ENCODE data around the gene MAF. TPM values are rescaled to one million over a fixed set of nuclear protein-coding genes. Genes with fewer than 3 reads are reported as not detected.

Gene MAF
- total and polyA plus RNA-seq, 2 experiments from 2014 or later: 0.91 to 2.5 TPM

DNA sequence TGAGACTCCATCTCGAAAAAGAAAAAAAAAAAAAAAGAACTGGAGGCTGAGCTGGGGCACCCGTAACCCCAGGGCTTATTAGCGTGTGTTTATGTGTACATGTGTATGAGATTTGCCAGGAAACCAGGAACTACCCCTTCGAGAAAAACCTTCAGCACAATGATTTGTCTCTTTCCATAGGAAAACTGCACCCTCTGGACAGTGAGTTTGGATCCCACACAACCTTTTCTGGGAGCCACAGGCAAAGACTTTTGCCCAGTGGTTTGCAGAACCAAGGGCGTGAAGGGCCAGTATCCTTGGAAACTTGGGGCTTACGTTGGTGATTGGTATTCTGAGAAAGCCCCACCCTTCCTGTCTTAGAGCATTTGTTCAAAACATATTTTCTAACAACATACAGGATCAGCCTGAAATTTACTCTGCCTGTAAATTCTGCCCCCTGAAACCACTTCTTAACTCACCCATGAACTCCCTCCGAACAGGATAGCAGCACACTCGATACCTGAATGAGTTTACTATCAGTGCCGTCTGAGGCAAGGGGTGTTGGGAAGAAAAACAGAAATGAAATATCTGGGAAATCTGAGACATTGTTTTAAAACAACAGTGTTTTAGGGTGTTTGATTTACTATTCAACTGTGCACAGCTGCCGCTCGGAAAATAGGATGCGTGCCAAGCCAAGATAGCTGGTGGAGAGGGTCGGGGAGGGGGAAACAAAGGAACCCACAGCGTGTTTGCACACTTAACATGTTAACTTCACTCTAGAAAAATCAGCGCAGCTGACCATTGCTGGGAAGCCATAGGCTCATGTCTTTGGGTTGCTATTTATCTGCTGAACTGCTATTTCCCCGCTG, 40.2 kb upstream of the MAF start:
- Histone ChIP-seq H3K36me3 (ENCODE audit: insufficient read depth) (no peaks in the 10 kb centered on the region), H3K9me2 (ENCODE audit: insufficient read depth) (peaks cover 3% of the 10 kb centered on the region; the same call in 1 of the 2 replicates), H4K20me1 (replicated peaks; ENCODE audit: insufficient read depth) (no peaks in the 10 kb centered on the region), H3K79me2 (replicated peaks; ENCODE audit: insufficient read depth) (no peaks in the 10 kb centered on the region), H3K4me2 (no peak overlapping the region), H3K4me1 (ENCODE audit: insufficient read depth) (no peaks in the 10 kb centered on the region), H3F3A (replicated peaks; ENCODE audit: low read depth) (no peaks in the 10 kb centered on the region), H3K27me3 (ENCODE audit: insufficient read depth) (no peaks in the 10 kb centered on the region), H3K27ac (ENCODE audit: low read depth) (no peak overlapping the region), H2AFZ (0 out of 2 replicates have a peak overlapping the region, but pooled peaks have one; percentile 23), H3K4me3 (no peak overlapping the region)
- Mint-ChIP-seq H3K9me3 (no peaks in the 10 kb centered on the region), H3K4me1 (no peaks in the 10 kb centered on the region), H3K36me3 (ENCODE audit: low read depth) (no peaks in the 10 kb centered on the region), H3K4me3 (no peak overlapping the region), H3K27ac (no peak overlapping the region), H3K27me3 (ENCODE audit: insufficient read depth, low read depth, poor library complexity) (no peaks in the 10 kb centered on the region)
- TF ChIP-seq ZNF114 (CRISPR knock-in tag; IDR thresholded peaks at IDR 0.05): no peak
- TF ChIP-seq, protein P1, sequence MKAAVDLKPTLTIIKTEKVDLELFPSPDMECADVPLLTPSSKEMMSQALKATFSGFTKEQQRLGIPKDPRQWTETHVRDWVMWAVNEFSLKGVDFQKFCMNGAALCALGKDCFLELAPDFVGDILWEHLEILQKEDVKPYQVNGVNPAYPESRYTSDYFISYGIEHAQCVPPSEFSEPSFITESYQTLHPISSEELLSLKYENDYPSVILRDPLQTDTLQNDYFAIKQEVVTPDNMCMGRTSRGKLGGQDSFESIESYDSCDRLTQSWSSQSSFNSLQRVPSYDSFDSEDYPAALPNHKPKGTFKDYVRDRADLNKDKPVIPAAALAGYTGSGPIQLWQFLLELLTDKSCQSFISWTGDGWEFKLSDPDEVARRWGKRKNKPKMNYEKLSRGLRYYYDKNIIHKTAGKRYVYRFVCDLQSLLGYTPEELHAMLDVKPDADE (IDR thresholded peaks at IDR 0.05): no peak
- ATAC-seq (no peak), DNase-seq (ENCODE audit: low spot score) (no peak)

DNA sequence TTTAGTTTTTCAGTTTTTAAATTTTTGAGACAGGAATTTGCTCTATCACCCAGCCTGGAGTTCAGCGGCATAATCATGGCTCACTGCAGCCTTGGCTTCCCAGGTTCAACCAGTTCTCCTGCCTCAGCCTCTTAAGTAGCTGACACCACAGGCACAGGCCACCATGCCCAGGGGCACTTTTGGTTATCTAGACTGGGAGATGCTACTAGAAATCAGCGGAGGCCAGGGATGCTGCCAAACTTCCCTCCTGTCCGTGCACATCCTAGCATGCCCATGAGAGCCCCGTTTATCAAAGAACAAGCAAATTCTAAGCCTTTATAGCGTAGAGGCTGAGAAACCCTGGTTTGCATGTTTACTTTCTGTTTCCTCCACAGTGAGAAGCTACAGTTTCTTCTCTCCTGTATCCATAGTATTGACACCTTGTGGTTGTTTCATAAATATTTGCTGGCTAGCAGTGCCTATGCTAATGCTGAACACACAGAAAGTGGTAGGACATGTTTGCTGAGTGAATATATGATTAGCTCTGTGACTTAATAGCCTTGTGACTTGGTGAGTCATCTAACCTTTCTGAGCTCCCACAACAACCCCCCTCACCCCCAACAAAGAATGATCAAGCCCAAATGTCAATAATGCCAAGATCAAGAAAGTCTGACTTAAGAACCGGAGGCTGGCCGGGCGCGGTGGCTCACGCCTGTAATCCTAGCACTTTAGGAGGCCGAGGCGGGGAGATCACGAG, 39.2 kb upstream of the MAF start:
- H3K27ac Mint-ChIP-seq: no peak overlapping the region
- H3K4me1 Mint-ChIP-seq: no peaks in the 10 kb centered on the region
- Histone ChIP-seq H3F3A (replicated peaks; ENCODE audit: low read depth) (no peaks in the 10 kb centered on the region), H3K4me3 (no peak overlapping the region), H4K20me1 (replicated peaks; ENCODE audit: insufficient read depth) (no peaks in the 10 kb centered on the region), H3K79me2 (replicated peaks; ENCODE audit: insufficient read depth) (no peaks in the 10 kb centered on the region), H3K4me1 (ENCODE audit: insufficient read depth) (no peaks in the 10 kb centered on the region), H3K27ac (ENCODE audit: low read depth) (no peak overlapping the region), H3K4me2 (no peak overlapping the region), H3K36me3 (ENCODE audit: insufficient read depth) (no peaks in the 10 kb centered on the region), H3K9me2 (ENCODE audit: insufficient read depth) (peaks cover 8% of the 10 kb centered on the region; the same call in 1 of the 2 replicates), H3K27me3 (ENCODE audit: insufficient read depth) (no peaks in the 10 kb centered on the region), H2AFZ (no peak overlapping the region)
- peaks cover 5% of the 10 kb centered on the region for H3K27me3 Mint-ChIP-seq (ENCODE audit: insufficient read depth, low read depth, poor library complexity)
- H3K4me3 Mint-ChIP-seq: no peak overlapping the region
- no peak for ATAC-seq
- DNase-seq (ENCODE audit: low spot score): no peak
- H3K36me3 Mint-ChIP-seq (ENCODE audit: low read depth): no peaks in the 10 kb centered on the region
- H3K9me3 Mint-ChIP-seq: no peaks in the 10 kb centered on the region
- TF ChIP-seq, protein P2, sequence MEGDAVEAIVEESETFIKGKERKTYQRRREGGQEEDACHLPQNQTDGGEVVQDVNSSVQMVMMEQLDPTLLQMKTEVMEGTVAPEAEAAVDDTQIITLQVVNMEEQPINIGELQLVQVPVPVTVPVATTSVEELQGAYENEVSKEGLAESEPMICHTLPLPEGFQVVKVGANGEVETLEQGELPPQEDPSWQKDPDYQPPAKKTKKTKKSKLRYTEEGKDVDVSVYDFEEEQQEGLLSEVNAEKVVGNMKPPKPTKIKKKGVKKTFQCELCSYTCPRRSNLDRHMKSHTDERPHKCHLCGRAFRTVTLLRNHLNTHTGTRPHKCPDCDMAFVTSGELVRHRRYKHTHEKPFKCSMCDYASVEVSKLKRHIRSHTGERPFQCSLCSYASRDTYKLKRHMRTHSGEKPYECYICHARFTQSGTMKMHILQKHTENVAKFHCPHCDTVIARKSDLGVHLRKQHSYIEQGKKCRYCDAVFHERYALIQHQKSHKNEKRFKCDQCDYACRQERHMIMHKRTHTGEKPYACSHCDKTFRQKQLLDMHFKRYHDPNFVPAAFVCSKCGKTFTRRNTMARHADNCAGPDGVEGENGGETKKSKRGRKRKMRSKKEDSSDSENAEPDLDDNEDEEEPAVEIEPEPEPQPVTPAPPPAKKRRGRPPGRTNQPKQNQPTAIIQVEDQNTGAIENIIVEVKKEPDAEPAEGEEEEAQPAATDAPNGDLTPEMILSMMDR (conservative IDR thresholded peaks at IDR 0.05; ENCODE audit: low read depth in 2 of 2): no peak
- TF ChIP-seq, protein P3, sequence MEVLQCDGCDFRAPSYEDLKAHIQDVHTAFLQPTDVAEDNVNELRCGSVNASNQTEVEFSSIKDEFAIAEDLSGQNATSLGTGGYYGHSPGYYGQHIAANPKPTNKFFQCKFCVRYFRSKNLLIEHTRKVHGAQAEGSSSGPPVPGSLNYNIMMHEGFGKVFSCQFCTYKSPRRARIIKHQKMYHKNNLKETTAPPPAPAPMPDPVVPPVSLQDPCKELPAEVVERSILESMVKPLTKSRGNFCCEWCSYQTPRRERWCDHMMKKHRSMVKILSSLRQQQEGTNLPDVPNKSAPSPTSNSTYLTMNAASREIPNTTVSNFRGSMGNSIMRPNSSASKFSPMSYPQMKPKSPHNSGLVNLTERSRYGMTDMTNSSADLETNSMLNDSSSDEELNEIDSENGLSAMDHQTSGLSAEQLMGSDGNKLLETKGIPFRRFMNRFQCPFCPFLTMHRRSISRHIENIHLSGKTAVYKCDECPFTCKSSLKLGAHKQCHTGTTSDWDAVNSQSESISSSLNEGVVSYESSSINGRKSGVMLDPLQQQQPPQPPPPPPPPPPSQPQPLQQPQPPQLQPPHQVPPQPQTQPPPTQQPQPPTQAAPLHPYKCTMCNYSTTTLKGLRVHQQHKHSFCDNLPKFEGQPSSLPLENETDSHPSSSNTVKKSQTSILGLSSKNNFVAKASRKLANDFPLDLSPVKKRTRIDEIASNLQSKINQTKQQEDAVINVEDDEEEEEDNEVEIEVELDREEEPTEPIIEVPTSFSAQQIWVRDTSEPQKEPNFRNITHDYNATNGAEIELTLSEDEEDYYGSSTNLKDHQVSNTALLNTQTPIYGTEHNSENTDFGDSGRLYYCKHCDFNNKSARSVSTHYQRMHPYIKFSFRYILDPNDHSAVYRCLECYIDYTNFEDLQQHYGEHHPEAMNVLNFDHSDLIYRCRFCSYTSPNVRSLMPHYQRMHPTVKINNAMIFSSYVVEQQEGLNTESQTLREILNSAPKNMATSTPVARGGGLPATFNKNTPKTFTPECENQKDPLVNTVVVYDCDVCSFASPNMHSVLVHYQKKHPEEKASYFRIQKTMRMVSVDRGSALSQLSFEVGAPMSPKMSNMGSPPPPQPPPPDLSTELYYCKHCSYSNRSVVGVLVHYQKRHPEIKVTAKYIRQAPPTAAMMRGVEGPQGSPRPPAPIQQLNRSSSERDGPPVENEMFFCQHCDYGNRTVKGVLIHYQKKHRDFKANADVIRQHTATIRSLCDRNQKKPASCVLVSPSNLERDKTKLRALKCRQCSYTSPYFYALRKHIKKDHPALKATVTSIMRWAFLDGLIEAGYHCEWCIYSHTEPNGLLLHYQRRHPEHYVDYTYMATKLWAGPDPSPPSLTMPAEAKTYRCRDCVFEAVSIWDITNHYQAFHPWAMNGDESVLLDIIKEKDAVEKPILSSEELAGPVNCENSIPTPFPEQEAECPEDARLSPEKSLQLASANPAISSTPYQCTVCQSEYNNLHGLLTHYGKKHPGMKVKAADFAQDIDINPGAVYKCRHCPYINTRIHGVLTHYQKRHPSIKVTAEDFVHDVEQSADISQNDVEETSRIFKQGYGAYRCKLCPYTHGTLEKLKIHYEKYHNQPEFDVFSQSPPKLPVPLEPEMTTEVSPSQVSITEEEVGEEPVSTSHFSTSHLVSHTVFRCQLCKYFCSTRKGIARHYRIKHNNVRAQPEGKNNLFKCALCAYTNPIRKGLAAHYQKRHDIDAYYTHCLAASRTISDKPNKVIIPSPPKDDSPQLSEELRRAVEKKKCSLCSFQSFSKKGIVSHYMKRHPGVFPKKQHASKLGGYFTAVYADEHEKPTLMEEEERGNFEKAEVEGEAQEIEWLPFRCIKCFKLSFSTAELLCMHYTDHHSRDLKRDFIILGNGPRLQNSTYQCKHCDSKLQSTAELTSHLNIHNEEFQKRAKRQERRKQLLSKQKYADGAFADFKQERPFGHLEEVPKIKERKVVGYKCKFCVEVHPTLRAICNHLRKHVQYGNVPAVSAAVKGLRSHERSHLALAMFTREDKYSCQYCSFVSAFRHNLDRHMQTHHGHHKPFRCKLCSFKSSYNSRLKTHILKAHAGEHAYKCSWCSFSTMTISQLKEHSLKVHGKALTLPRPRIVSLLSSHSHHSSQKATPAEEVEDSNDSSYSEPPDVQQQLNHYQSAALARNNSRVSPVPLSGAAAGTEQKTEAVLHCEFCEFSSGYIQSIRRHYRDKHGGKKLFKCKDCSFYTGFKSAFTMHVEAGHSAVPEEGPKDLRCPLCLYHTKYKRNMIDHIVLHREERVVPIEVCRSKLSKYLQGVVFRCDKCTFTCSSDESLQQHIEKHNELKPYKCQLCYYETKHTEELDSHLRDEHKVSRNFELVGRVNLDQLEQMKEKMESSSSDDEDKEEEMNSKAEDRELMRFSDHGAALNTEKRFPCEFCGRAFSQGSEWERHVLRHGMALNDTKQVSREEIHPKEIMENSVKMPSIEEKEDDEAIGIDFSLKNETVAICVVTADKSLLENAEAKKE (CRISPR knock-in tag; IDR thresholded peaks at IDR 0.05): no peak
- TF ChIP-seq STAT1 (IDR thresholded peaks at IDR 0.05; ENCODE audit: unreplicated experiment): no peak
- TF ChIP-seq POLR2AphosphoS5 (IDR thresholded peaks at IDR 0.05; ENCODE audit: low read depth): no peak
- TF ChIP-seq CREB1 (CRISPR knock-in tag; IDR thresholded peaks at IDR 0.05; ENCODE audit: low read depth): no peak
- TF ChIP-seq ZNF114 (CRISPR knock-in tag; IDR thresholded peaks at IDR 0.05): no peak
- TF ChIP-seq, protein P1 (IDR thresholded peaks at IDR 0.05): no peak
- TF ChIP-seq NANOG (IDR thresholded peaks at IDR 0.05; ENCODE audit: borderline replicate concordance): no peak
- TF ChIP-seq ZNF331 (CRISPR knock-in tag; IDR thresholded peaks at IDR 0.05; ENCODE audit: low read depth): no peak

All from GM23338 (cell line).